Aorta (tissue), 5 donors: ENCODE measurements around the gene TRIM43B. TPM values are rescaled to one million over a fixed set of nuclear protein-coding genes. Genes with fewer than 3 reads are reported as not detected.
"Not testable (repeated sequence)": the region's sequence is repeated elsewhere in the genome, so short reads cannot be mapped to it uniquely, and the experiment has no call there.

Experiments
- ATAC-seq: fragments of 200-7000 bp; cut with Tn5 transposase; one replicate; pipeline ENCODE4 v1.9.1; 2022; ENCODE audit warnings: moderate library complexity; ENCODE audit not compliant: low FRiP score
- DNase-seq, 2 donors: peaks; one replicate each; pipeline ENCODE4 v3.0.0-alpha.2; 2020
- H3K27ac ChIP-seq, 2 donors: one replicate each; pipeline ENCODE4 v1.5.1; 2013; ENCODE audit warnings: low read length in 2 of 2, mild to moderate bottlenecking in 2 of 2, moderate library complexity in 2 of 2, control low read depth in 1 of 2, inconsistent platforms in 1 of 2, low read depth in 1 of 2
- H3K27me3 ChIP-seq, 2 donors: one replicate each; pipeline ENCODE4 v1.6.1; 2013; ENCODE audit warnings: control low read depth in 1 of 2, low read length in 1 of 2, mild to moderate bottlenecking in 1 of 2, moderate library complexity in 1 of 2; ENCODE audit not compliant: insufficient read depth in 2 of 2, control insufficient read depth in 1 of 2
- H3K36me3 ChIP-seq, 2 donors: one replicate each; pipeline ENCODE4 v1.6.1; 2013; ENCODE audit warnings: control low read depth in 1 of 2, low read length in 1 of 2, mild to moderate bottlenecking in 1 of 2; ENCODE audit not compliant: insufficient read depth in 2 of 2, control insufficient read depth in 1 of 2
- H3K4me1 ChIP-seq, 2 donors: one replicate each; pipeline ENCODE4 v1.6.1; 2013; ENCODE audit warnings: low read length in 2 of 2, control low read depth in 1 of 2, mild to moderate bottlenecking in 1 of 2, moderate library complexity in 1 of 2; ENCODE audit not compliant: insufficient read depth in 2 of 2, control insufficient read depth in 1 of 2
- H3K4me3 ChIP-seq, 2 donors: one replicate each; pipeline ENCODE4 v1.5.1; 2013; ENCODE audit warnings: low read length in 2 of 2, control low read depth in 1 of 2, mild to moderate bottlenecking in 1 of 2
- H3K9me3 ChIP-seq: one replicate; pipeline ENCODE4 v1.6.1; 2013; ENCODE audit warnings: mild to moderate bottlenecking, low read length; ENCODE audit not compliant: control insufficient read depth
- WGBS, 2 donors: extraction: QIAGEN DNeasy Blood & Tissue Kit; methylation state at CpG; one replicate each; pipeline ENCODE4 v1.1.7; 2013; 5-methylcytosine and 5-hydroxymethylcytosine counted together
- intact Hi-C, 2 donors: fragments of 100-400 bp; cut with DNase I; formaldehyde crosslinking; loops; one replicate each; pipeline versions ENCODE4 v1.14.2 to v1.15.0; 2022
- long read RNA-seq, 2 donors: library from polyadenylated mRNA; unstranded; transcript quantifications; one replicate each; pipeline ENCODE4 v2.0.0, GENCODE V29; 2020 to 2021
- polyA plus RNA-seq, 2 donors: library from polyadenylated mRNA; stranded (reverse); fragments of 200-250 nt; gene quantifications; one replicate each; pipeline ENCODE4 v1.2.3, GENCODE V29; 2013
- total RNA-seq, 2 donors: library from RNA; stranded (reverse); fragmentation: NEBNext Ultra II Directional; extraction: Animal tissue kit (Norgen Biotek cat#: 25700); gene quantifications; one replicate each; pipeline ENCODE4 v1.2.1, GENCODE V29; 2021
- donor health status: healthy with polysubstance abuse.
- donor health status: Bipolar disorder and iron deficiency.
- donor health status: DM: no; HTN: no; CAD: no.
- donor health status: DM: no; HTN: no; CAD: no.
- donor health status: DM: yes; HTN: yes; CAD: no.

The TRIM43B gene
- total RNA-seq (not detected), polyA plus RNA-seq (not detected)
- long read RNA-seq, donor 1, result 0 reads
- long read RNA-seq, donor 2, result 0 reads

DNA sequence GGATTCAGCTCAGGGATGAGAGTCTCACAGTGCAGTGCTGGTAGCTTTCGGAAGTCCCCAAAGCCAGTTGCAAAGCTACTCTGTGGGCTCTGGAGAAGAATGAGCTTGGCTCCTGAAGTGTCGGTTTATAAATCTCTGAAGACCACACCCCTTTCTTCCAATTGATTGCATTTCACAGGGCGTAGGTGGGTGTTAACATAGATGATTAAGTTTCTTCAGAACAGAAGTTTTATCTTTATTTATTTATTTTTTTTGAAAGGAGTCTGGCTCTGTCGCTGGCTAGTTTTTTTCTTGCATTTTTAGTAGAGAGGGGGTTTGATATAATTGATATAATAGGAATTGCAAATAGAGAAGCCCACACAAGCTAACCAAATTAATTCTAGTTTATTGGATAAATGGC, at the start of gene TRIM43B:
Gene TRIM43B (minus strand): TSS at position 101 of the 400 bp plus-strand sequence. CDS start 2,040 bp downstream, outside the sequence.
- H3K27me3 ChIP-seq, H3K4me1 ChIP-seq, DNase-seq, H3K27ac ChIP-seq, H3K9me3 ChIP-seq, intact Hi-C loops, H3K4me3 ChIP-seq, H3K36me3 ChIP-seq, ATAC-seq: not testable (repeated sequence)
- WGBS, 2 donors, result 87 to 92% methylated on average over 1 of the region's 4 CpGs

DNA sequence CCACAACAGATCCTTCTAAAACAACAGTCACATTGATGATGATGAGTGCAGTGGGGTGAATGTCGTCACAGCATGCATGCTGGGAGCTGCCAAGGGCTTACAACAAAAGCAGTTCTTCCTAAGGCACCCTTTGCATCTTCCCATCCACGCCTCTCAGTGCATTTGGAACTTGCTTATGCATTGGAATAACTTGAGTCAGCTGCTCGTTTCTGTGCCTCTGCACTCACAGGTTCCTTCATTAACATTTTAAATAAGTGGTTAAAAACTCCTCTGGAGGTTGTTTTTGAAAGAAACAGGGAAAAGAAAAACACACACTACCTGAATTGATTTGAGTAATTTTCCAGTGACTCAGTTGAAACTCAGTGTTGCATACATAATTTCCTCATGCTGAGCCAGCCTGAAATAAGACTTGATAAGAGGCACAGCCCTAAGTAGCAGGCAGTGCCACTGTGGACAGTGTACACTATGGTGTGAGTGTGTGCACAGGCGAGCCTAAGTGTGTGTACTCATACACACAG, 46.8 kb upstream of the TRIM43B start:
- Histone ChIP-seq H3K4me1 (no peaks in the 10 kb centered on the region), H3K9me3 (peaks cover 3% of the 10 kb centered on the region), H3K27me3 (no peaks in the 10 kb centered on the region), H3K27ac (no peak overlapping the region), H3K4me3 (no peak overlapping the region), H3K36me3 (peaks cover 0 to 4% of the 10 kb centered on the region in 2 donors)
- DNase-seq (no peak), ATAC-seq (no peak)
- intact Hi-C loops, result no loop called here
- WGBS, 2 donors, result 88 to 89% methylated on average over 4 of the region's 4 CpGs

DNA sequence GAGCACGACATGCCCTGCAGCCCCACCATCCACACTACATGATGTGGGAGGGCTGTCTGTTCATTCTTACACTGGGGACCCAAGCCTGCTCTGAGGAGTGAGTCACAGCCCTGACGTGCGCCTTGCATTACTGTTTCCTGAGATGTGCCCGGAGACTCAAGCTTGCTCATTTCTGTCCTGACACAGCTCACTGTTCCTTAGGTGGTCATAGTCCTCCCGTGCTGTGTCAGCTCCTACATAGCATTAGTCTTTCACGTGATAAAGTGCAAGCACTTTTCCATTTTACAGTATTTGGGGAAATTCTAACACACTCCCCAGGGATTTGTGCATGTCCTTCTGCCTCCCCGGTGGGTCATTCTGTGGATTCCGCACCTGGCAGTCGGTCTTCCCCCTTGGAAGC, 46.2 kb upstream of the TRIM43B start:
- ATAC-seq, result no peak
- DNase-seq, result no peak
- 89 to 93% methylated on average over 9 of the region's 9 CpGs for WGBS, 2 donors
- intact Hi-C loops, result no loop called here
- H3K36me3 ChIP-seq, result peaks cover 0 to 4% of the 10 kb centered on the region in 2 donors
- no peak overlapping the region for H3K27ac ChIP-seq
- H3K4me1 ChIP-seq, result no peaks in the 10 kb centered on the region
- no peak overlapping the region for H3K4me3 ChIP-seq
- H3K9me3 ChIP-seq, result peaks cover 3% of the 10 kb centered on the region
- H3K27me3 ChIP-seq, result no peaks in the 10 kb centered on the region

DNA sequence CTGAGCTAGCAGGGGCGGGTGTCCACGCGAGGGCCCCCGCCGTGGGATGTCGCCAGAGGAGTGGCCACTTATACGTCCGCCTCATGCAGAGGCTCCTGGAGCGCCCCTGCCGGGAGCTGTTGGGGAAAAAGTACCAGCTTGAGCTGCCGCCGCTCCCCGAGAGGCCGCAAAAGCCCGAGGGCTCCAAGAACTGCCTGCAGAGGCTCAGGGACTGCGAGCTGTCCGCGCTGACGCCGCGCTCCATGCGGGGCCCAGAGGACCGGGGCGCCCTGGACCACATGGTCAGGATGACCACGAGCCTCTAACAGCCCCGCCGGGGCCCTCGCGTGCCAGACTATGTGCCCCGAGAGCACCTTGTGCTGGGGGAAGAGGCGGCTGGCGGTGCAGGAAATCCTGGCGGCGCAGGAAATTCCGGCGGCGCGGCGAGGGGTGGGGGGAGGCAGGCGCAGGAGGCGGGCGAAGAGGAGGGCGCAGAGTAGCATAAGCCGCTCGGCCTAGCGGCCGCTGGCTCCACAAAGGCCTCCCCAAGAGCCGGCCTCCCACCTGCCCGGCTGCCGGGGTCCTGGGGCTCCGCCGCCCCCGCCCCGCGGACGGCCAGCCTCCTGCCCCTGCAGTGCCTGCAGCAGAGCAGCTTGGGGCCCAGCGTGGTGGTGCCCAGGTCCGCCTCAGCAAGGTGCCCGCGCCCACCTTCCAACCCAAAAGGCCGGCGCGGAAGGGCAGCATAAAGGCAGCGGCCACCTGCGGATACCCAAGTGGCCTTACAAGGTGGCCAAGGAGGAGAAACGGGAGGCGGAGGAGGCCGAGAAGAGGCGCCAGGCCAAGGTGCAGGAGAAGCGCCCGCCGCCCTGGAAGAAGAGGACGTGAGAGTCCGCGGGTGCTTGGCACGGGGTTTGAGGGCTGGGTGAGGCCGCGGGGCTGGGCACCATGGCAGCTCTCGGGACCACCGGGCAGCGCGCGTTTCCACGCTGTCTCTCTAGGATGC, 42.1 kb upstream of the TRIM43B start:
- intact Hi-C loops, result no loop called here
- ATAC-seq (peak; percentile 78), DNase-seq (peak; percentile 77 to 89)
- Histone ChIP-seq H3K4me1 (no peaks in the 10 kb centered on the region), H3K27me3 (no peaks in the 10 kb centered on the region), H3K4me3 (peak overlapping the region; percentile 45 to 60), H3K27ac (peak overlapping the region in 1 of 2 donors; percentile 20), H3K36me3 (peaks cover 0 to 4% of the 10 kb centered on the region in 2 donors), H3K9me3 (peaks cover 3% of the 10 kb centered on the region)
- 4 to 6% methylated on average over 75 to 84 of the region's 84 CpGs for WGBS, 2 donors

DNA sequence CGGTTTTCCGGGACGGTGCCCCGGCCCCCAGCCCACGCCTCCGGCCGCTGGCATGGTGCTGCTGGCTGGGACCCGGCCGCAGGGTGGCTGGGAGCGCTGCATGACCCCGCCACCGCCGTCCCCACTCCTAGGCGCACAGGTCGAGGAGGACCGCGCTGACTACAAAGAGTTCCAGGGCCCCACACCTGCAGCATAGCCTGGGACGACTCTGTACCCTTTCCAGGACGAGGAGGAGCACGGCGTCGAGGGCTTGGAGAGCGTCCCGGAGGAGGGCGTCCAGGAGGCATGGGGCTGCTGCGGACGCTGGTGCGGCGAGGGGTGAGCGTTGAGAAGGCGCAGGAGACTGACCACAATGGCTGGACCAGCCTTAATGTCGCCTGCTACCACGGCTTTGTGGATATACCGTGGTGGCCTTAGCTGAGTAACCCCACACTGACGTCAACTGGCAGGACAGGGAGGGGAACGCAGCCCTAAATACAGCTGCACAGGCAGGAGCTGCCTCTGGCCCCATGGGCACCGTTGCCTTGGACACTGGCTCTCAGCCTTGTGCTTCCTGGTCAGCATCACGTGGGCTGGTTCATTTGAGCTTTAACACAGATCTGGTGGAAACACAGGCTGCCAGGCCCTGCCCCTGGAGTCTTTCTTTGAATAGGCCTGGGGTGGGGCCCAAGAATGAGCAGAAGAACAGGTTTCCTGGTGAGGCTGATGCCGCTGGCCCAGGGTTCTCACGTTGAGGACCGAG, 40.9 kb upstream of the TRIM43B start:
- peak in 1 of 2 donors; percentile 36 for DNase-seq
- H3K27ac ChIP-seq, result no peak overlapping the region
- H3K27me3 ChIP-seq, result no peaks in the 10 kb centered on the region
- no peak for ATAC-seq
- H3K9me3 ChIP-seq, result no peaks in the 10 kb centered on the region
- WGBS, 2 donors, result 73 to 74% methylated on average over 41 of the region's 41 CpGs
- H3K36me3 ChIP-seq, result peaks cover 0 to 2% of the 10 kb centered on the region in 2 donors
- H3K4me1 ChIP-seq, result no peaks in the 10 kb centered on the region
- no peak overlapping the region for H3K4me3 ChIP-seq
- intact Hi-C loops, result no loop called here

DNA sequence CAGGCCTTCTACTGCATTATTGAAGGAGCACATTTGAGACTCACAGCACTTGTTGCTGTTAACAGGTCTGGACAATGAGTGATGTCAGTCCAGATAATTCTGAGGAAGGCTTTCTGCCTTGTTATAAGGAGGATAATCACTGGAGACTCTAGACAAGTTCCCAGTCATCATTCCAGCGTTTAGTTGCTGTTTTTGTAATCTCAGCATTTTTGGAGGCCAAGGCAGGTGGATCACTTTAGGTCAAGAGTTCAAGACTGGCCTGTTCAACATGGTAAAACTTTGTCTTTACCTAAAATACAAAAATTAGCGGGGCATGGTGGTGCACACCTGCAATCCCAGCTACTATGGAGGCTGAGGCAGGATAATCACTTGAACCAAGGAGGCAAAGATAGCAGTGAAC, 39.6 kb upstream of the TRIM43B start:
- intact Hi-C loops, result no loop called here

DNA sequence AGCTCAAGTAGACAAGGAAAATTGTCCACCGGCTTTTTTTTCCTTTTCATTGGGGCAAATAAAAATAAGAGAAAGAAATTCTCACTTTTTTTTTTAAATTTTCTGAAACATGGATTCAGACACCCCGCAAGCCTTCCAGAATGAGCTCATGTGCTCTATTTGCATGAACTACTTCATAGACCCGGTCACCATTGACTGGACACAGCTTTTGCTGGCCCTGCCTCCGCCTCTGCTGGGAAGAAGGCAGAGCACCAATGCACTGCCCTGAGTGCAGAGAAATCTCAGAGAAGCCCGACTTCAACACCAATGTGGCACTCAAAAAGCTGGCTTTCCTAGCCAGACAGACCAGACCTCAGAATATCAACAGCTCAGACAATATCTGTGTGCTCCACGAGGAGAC, 30.2 kb upstream of the TRIM43B start:
- 72 to 74% methylated on average over 6 of the region's 6 CpGs for whole genome bisulfite sequencing, 2 donors
- Histone ChIP-seq H3K4me3 (no peak overlapping the region), H3K9me3 (no peaks in the 10 kb centered on the region), H3K36me3 (no peaks in the 10 kb centered on the region), H3K4me1 (no peaks in the 10 kb centered on the region), H3K27me3 (no peaks in the 10 kb centered on the region), H3K27ac (no peak overlapping the region)
- ATAC-seq (no peak), DNase-seq (no peak)
- intact Hi-C loops, result no loop called here

More for the DNA sequence above, 39.6 kb upstream of the TRIM43B start:
- ATAC-seq (no peak), DNase-seq (no peak)
- 82 to 88% methylated on average over 2 of the region's 2 CpGs for WGBS, 2 donors
- H3K4me1 ChIP-seq, result no peaks in the 10 kb centered on the region
- no peaks in the 10 kb centered on the region for H3K27me3 ChIP-seq
- no peaks in the 10 kb centered on the region for H3K9me3 ChIP-seq
- H3K4me3 ChIP-seq, result no peak overlapping the region
- H3K27ac ChIP-seq, result no peak overlapping the region
- peaks cover 0 to 2% of the 10 kb centered on the region in 2 donors for H3K36me3 ChIP-seq

DNA sequence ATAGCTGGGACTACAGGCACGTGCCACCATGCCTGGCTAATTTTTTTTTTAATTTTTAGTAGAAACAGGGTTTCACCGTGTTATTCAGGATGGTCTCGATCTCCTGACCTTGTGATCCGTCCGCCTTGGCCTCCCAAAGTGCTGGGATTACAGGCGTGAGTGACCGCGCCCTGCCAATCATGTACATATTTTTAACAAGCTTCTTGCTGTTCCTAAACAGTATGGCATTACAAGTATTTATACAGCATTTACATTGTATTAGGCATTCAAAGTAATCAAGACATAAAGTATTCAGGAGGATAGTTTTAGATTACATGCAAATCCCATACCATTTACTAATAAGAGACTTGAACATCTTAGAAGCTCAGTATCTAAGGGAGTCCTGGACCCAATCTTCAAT, 29.7 kb upstream of the TRIM43B start:
- H3K27ac ChIP-seq, DNase-seq, ATAC-seq, H3K27me3 ChIP-seq, intact Hi-C loops, H3K4me3 ChIP-seq, H3K9me3 ChIP-seq, H3K36me3 ChIP-seq, H3K4me1 ChIP-seq: not testable (repeated sequence)
- WGBS, 2 donors, result 80 to 89% methylated on average over 8 of the region's 8 CpGs
